Measurements from ENCODE around the gene SESN3.
"Not testable (repeated sequence)": the region's sequence is repeated elsewhere in the genome, so short reads cannot be mapped to it uniquely, and the experiment has no call there.

Gene SESN3, protein sequence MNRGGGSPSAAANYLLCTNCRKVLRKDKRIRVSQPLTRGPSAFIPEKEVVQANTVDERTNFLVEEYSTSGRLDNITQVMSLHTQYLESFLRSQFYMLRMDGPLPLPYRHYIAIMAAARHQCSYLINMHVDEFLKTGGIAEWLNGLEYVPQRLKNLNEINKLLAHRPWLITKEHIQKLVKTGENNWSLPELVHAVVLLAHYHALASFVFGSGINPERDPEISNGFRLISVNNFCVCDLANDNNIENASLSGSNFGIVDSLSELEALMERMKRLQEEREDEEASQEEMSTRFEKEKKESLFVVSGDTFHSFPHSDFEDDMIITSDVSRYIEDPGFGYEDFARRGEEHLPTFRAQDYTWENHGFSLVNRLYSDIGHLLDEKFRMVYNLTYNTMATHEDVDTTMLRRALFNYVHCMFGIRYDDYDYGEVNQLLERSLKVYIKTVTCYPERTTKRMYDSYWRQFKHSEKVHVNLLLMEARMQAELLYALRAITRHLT

DNA sequence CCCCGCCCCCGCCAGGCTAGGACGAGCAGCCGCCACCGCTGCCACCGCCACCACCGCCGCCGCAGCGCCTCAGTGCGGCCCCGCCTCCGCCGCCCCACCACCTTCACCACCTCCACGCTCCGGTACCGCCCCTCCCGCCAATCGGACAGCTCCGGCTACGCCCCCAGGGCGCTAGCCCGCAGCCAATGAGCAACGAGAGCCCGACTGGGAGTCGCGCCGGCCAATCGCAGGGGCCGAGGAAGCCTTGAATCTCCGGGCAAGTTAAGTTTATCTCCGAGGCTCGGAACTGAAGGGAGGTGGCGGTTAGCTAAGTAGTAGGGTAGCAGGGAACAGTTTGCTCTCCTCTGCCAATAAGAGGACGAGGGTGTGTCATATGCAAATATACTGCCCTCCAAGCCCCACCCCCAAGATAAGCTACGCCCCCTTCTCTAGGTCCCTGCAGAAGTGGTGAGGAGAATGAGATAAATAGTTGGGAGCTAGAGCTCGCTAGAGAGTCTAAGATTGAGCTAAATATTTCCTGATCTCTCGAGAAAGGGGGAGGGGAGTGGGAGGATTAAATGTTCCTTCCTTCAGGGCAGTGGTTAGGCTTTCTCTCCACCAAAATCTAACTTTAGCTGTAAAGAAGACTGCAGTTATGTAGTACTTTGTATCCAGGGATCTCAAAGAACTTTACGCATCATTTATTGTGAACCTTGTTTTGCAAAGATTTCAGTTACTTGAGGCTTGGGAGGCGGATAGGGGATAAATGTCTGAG lies at the start of gene SESN3:
Gene SESN3, minus strand, starts transcription at position 76 of the 754 bp plus-strand sequence. CDS start 342 bp downstream, outside the sequence.
- peak; percentile 94 for DNase-seq (ENCODE audit: low read depth)

DNA sequence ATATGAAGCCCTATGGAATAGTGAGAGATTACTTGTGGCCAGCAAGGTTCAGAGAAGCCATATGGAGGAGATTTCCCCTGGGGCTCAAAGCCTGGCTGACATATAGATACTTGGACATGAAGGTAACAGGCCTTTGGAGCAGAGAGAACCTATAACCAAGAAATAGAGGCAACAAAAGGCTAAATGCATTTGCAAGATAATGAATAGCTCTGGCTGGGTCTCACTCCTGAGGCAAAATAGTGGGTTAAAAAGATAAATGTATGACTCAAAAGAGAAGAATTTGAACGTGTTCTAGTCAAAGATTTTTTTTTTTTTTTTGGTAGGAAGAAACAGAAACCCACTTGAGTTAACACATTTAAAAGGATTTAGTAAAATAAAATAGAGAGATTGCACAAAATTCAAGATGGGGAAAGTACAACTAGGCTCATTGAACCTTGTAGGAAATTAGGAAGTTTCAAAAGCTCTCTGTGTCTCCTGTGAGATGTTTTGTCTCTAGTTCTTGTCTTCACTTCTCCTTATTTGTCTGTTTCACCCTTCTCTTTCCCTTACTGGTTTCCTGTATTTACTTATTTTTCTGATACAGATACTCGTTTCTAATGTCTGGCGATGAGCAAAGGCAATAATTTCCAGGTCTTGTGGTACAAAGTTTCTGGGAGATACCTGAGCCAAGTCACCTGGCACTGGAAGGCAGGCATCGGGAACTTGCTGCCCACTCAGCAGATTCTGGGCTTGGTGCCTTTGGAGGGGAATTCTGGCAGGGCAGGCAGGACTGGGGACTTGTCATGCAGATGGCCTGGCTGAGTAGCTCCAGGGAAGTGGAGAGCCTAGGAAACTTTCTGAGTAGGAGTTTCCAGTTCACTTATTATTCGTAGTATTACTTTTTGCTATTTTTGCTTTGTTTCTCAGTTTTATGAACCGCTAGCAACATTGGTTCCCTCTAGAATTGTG lies 49.2 kb upstream of the SESN3 start:
- no peak for DNase-seq (ENCODE audit: low read depth)

- DNase-seq (ENCODE audit: low read depth) = no peak
These were observed 46.9 kb upstream of the SESN3 start for GRCh38 chr11:95277868-95278267.

DNA sequence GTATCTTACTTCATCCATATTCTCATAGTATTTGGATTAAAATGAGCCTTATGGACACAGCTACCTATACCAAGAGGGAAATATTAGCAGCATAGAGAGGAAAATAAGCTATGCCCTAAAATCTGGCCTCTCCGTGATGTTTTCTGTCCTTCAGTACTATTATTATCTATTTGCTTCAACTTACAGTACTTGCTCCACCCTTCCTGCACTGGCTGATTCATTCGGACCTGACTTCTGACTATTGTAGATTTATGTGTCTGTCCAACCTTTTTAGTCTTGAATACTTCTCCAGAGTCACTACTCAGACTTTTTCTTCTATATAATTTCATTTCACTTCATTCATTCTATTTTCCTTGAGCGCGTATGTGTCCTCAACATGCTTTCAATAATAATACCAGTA lies 45.1 kb upstream of the SESN3 start:
- no peak for DNase-seq (ENCODE audit: low read depth)

- not testable (repeated sequence) for DNase-seq (ENCODE audit: low read depth)
These were observed 42.6 kb upstream of the SESN3 start for GRCh38 chr11:95273618-95274017.

- DNase-seq (ENCODE audit: low read depth) = no peak
These were observed 38.2 kb upstream of the SESN3 start for GRCh38 chr11:95269036-95269819.

- no peak for DNase-seq (ENCODE audit: low read depth)
These were observed 37.4 kb upstream of the SESN3 start for GRCh38 chr11:95268391-95268790.

DNA sequence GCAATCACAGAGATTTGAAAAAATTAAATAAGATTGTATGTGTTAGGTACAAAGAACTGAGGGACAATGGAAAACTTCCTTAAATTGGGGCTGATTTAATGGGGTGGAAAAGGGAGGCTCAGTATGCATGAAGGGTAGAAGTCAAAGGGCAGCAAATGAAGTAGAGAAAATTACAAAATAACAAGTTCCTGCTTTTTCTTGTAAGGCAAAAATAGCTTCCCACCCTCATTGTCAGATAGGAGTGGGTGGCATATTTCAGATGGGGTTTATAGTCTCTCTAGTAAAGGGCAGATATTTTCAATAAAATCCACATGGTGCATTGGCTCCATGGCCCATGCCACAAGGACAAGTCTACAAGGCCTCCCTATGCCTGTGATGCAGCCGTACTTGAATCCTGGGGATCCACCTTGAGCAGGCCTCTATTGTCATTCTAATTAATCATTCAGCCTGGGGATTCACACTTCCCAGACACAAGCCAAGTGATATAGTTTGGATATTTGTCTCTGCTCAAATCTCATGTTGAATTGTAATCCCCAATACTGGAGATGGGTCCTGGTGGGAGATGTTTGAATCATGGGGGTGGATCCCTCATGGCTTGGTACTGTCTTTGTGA lies 36.7 kb upstream of the SESN3 start:
- no peak for DNase-seq (ENCODE audit: low read depth)

DNA sequence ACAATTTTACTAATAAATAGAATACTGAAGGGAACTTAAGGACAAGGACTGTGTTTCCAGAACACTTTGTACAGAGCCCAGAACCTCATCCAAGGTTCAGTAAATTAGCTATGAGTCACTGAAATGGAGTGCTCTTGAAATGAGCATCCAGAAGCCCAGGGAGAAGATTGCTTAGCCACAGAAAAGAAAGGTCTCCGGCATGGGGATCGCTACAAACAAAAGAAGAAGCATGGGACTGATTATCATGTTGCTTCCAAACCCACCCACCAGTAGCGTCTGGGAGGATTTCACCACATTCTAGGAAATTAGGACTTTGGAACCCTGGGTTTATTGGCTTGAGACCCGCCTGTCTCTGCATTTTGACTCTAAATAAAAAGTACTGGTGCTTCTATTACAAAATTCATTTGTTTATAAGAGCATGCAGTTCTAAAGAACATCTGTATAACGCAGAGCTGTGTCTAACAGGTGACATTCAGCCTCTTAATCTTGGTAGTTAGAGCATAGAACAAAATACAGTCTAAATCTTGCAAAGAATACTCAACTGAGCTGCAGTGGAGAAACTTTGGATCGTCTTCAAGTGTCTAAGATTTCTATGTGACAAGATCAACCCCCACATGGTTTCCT lies 35.9 kb upstream of the SESN3 start:
- DNase-seq (ENCODE audit: low read depth) = no peak

DNA sequence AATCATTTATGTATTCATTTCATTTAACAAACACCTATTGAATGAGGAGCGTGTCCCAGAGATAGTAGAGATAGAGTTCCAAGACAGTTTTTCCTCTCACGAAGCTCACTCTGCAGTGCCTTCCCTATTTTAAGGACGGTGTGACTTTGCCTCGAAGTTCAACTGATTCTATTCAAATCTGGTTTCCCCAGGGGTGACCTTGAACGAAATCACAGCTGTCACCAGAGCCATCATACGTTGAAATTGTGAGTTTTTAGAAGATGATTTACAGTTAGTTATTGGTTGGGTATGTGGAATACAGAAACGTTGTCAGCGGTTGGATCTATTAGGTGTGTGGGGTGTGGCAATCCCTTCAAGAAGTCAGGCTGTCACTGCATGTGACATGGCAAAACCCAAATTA lies 33.9 kb upstream of the SESN3 start:
- DNase-seq (ENCODE audit: low read depth) = no peak

GRCh38 chr11:95262994-95263765 lies 32.2 kb upstream of the SESN3 start:
- DNase-seq (ENCODE audit: low read depth) = no peak

- no peak for DNase-seq (ENCODE audit: low read depth)
These were observed 26.5 kb upstream of the SESN3 start for GRCh38 chr11:95257456-95257971.

GRCh38 chr11:95256321-95256779 lies 25.3 kb upstream of the SESN3 start:
- no peak for DNase-seq (ENCODE audit: low read depth)

DNA sequence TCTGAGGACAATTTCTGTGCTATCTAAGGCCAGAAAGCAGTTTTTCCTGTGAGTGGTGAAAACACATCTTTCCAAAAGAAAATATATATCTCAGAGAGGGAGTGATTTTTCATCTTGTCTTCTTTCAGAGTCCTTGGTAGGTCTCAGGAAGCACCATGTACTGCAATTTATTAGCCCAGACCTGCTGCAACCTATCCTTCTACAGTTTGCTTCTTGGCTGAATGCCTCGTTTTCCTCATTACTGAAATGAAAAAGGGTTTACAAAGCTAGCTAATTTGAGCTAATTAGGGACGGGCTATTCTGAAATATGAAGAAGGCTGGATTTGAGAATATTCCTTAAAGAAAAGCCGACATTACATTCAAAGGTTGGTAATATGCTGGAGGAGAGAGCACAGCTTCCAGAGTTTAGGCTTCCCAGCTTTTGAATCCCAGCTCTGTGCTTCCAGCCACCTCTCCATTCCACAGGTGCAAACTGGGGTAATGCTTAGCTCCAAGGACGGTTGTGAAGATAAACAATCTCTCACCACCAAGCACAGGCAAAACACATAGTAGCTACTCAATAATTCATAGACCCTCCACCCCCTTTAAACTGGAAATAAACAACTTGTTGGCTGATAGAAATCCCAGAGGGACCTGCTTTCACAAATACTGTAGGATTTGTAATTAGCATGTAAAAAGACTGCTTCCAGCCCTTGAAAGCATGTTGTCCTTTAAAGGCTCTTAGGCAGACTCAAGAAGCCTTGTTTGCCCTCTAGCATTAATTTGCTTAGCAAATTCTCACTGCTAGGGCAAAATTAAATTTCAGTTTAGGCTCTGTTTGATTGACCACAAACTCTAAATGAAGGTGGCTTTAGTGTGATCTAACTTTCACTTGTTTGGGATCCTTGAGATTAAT lies 24.5 kb upstream of the SESN3 start:
- DNase-seq (ENCODE audit: low read depth) = no peak

DNA sequence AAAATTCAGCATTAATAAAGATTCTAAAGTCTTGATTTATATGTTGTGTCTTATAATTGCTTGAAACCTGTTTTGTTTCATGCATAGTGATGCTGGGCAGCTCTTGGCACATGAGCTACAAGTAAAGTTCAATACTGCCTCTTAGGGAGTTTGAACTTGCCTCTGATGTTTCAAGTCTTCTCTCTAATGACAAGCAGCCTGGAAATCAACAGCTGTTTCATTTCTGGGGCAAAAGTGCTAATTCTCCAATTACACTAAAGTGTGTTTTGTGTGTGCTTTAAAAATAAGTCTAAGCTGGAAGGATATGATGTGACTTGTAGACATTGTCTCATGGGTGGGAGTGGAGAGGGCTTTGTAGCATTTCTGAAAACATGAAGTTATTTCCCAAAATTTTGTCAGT lies 23.7 kb upstream of the SESN3 start:
- DNase-seq (ENCODE audit: low read depth) = no peak

DNA sequence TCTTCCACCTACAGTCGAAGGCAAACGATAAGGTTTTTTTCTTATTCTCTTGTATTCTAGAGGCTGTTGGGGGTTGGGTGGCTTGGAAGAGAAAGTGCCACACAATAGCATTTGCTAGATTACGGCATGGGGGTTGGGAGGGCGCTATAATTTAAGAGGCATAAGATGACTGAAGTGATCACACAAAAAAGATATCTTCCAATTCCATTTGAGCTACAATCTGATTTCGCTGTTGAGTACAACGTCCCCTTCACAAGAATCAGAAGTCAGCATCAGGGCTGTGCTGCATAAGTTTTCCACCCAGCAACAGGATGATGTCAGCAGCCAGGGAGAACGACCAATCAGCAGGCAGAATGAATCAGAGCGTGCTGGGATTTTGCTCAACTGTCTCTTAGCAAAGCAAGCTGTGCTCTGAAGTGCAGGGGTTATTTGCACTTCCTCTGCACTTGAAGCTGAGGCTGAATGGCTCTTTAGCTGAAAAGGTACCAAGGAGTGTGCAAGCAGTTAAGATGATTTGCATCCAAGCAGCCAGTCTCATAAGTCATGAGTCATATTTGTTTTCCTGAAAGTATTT lies 23.2 kb upstream of the SESN3 start:
- DNase-seq (ENCODE audit: low read depth) = peak; percentile 64

GRCh38 chr11:95253141-95253540 lies 22.1 kb upstream of the SESN3 start:
- DNase-seq (ENCODE audit: low read depth) = no peak

DNA sequence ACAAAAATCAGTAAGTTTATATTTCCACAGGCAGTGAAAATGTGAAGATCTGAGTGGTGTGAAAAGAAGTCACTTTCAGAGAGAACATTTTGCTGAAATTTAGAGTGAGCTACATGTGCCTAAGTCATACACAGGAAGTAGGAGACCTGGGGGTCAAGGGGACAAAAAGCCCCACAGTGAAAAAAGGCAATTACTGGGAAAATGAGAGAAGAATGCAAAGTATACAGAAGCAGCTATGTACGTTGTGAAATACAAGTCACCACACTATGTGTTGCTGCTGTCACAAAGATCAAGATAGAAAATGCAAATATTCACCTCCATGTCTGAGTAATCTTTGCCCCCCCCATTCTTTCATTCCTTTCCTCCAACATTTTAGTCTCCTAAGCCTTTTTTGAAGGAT lies 21.6 kb upstream of the SESN3 start:
- DNase-seq (ENCODE audit: low read depth) = no peak

All from GM04503 (cell line).